Bronchial smooth muscle cell (primary cell): ENCODE data around the gene LRRN1. TPM values are rescaled to one million over a fixed set of nuclear protein-coding genes. Genes with fewer than 3 reads are reported as not detected.

Experiments used
- total RNA-seq: library from RNA; depleted of rRNA; stranded (reverse); fragments of >200 nt; gene quantifications from 2 replicates; pipeline ENCODE4 v1.2.1, GENCODE V29; 2014

The LRRN1 gene
- total RNA-seq: 0.16 TPM in 1 of 2 replicates, not detected in the other

DNA sequence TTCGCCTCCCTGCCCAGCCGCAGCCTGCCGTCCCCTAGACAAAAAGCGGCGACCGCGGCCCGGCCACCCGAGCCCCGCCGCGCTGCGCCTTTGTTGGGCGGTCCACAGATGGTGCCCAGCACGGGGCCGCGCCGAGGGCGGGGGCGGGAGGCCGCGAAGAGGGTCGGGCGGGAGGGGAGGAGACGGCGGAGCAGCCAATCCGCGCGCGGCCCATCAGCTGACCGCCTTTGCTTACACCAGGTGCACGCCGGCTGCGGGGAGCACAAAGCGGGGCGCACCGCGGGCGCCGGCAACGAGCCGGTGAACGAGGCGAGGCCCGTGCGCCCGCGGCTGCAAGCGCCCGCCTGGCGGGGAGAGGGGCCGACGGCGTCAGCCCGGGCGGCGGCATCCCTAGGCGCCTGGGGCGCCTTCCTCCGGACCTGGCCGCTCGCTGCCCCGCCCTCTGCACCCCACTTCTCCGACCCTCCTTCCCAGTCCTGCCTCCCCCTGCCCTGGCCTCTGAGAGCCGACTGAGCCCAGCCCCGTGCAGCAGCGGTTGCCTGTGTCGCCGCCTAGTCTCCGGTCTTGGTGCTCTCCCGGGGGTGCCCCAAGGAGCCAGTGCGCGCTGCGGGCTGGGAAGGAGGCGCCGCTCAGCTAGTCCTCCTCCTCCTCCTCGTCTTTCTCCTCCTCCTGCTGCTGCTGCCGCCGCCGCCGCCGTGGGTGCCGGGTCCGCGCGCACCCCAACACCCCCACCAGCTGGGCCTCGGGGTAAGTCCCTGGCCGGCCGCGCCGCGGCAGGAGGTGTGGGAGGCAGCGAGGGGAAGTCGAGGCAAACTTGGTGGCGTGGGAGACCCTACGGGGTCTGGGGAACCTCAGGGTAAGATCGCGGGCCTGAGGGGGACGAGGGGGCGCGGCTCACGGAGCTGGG lies at the start of gene LRRN1:
Gene LRRN1, plus strand, starts transcription at position 259 of the 907 bp plus-strand sequence. CDS start 45,211 bp downstream, outside the sequence.

